ENCODE data around the gene VIT. TPM values are rescaled to one million over a fixed set of nuclear protein-coding genes. Genes with fewer than 3 reads are reported as not detected.

VIT gene
- total RNA-seq, 6 experiments from 2014 or later = 3.7 to 11.6 (median 9.7) TPM

- Mint-ChIP-seq H3K9me3 (no peaks in the 10 kb centered on the region), H3K27me3 (ENCODE audit: insufficient read depth) (peaks cover 4% of the 10 kb centered on the region), H3K4me3 (no peak overlapping the region), H3K27ac (no peak overlapping the region), H3K36me3 (ENCODE audit: low read depth) (no peaks in the 10 kb centered on the region), H3K4me1 (ENCODE audit: low read depth) (peaks cover 6% of the 10 kb centered on the region; the same call in 1 of the 2 replicates)
- no peak for DNase-seq
- peak; percentile 52 for TF ChIP-seq CTCF (IDR thresholded peaks at IDR 0.05)
Observed at GRCh38 chr2:36812196-36812595, 115.7 kb downstream of the VIT start.

- DNase-seq = no peak
- Mint-ChIP-seq H3K27ac (no peak overlapping the region), H3K4me3 (no peak overlapping the region), H3K27me3 (ENCODE audit: insufficient read depth) (peaks cover 5% of the 10 kb centered on the region), H3K4me1 (ENCODE audit: low read depth) (peaks cover 11% of the 10 kb centered on the region; the same call in 1 of the 2 replicates), H3K36me3 (ENCODE audit: low read depth) (no peaks in the 10 kb centered on the region), H3K9me3 (no peaks in the 10 kb centered on the region)
- no peak for TF ChIP-seq CTCF (IDR thresholded peaks at IDR 0.05)
Observed at GRCh38 chr2:36818542-36818941, 122.0 kb downstream of the VIT start.

GRCh38 chr2:36819095-36819711 lies 122.7 kb downstream of the VIT start:
- no peak overlapping the region for H3K27ac Mint-ChIP-seq
- peaks cover 11% of the 10 kb centered on the region; the same call in 1 of the 2 replicates for H3K4me1 Mint-ChIP-seq (ENCODE audit: low read depth)
- DNase-seq = no peak
- H3K4me3 Mint-ChIP-seq = no peak overlapping the region
- peaks cover 7% of the 10 kb centered on the region for H3K27me3 Mint-ChIP-seq (ENCODE audit: insufficient read depth)
- no peaks in the 10 kb centered on the region for H3K36me3 Mint-ChIP-seq (ENCODE audit: low read depth)
- no peaks in the 10 kb centered on the region for H3K9me3 Mint-ChIP-seq
- no peak for TF ChIP-seq CTCF (IDR thresholded peaks at IDR 0.05)

- Mint-ChIP-seq H3K36me3 (ENCODE audit: low read depth) (no peaks in the 10 kb centered on the region), H3K27me3 (ENCODE audit: insufficient read depth) (peaks cover 9% of the 10 kb centered on the region), H3K27ac (no peak overlapping the region), H3K4me3 (no peak overlapping the region), H3K4me1 (ENCODE audit: low read depth) (peaks cover 11% of the 10 kb centered on the region; the same call in 1 of the 2 replicates), H3K9me3 (no peaks in the 10 kb centered on the region)
- no peak for TF ChIP-seq CTCF (IDR thresholded peaks at IDR 0.05)
- no peak for DNase-seq
Observed at GRCh38 chr2:36820942-36821605, 124.6 kb downstream of the VIT start.

- no peaks in the 10 kb centered on the region for H3K9me3 Mint-ChIP-seq
- no peak for TF ChIP-seq CTCF (IDR thresholded peaks at IDR 0.05)
- peaks cover 5% of the 10 kb centered on the region; the same call in 1 of the 2 replicates for H3K4me1 Mint-ChIP-seq (ENCODE audit: low read depth)
- H3K27ac Mint-ChIP-seq = no peak overlapping the region
- H3K27me3 Mint-ChIP-seq (ENCODE audit: insufficient read depth) = peaks cover 12% of the 10 kb centered on the region; the same call in 1 of the 2 replicates
- no peaks in the 10 kb centered on the region for H3K36me3 Mint-ChIP-seq (ENCODE audit: low read depth)
- DNase-seq = no peak
- no peak overlapping the region for H3K4me3 Mint-ChIP-seq
Observed at GRCh38 chr2:36823862-36824261, 127.4 kb downstream of the VIT start.

Data from HFFc6 (cell line).